SU-DHL-6 (cell line): Measurements from ENCODE around the gene SNTB2.

ENCODE experiments used
- H2AFZ ChIP-seq: fragments of 200-600 bp; sonication (generic); 2 replicates; pipeline ENCODE4 v1.6.1; 2014; ENCODE audit warnings: low read depth, mild to moderate bottlenecking, moderate library complexity, mixed read lengths, antibody characterized with exemption, low read length; ENCODE audit not compliant: severe bottlenecking
- H3F3A ChIP-seq: fragments of 200-600 bp; shearing (Covaris generic); 2 replicates; pipeline ENCODE4 v1.6.0; 2016; ENCODE audit warnings: antibody characterized with exemption, mild to moderate bottlenecking; ENCODE audit not compliant: insufficient read depth
- H3K27ac ChIP-seq: fragments of 200-600 bp; sonication (generic); 2 replicates; pipeline ENCODE4 v1.5.1; 2016; ENCODE audit warnings: low read depth, mild to moderate bottlenecking, low read length, moderate library complexity, mixed read lengths
- H3K27me3 ChIP-seq: fragments of 200-600 bp; sonication (generic), shearing (Covaris generic); 2 replicates; pipeline ENCODE4 v1.6.0; 2014; ENCODE audit warnings: mild to moderate bottlenecking, low read length
- H3K36me3 ChIP-seq: fragments of 200-600 bp; sonication (generic); 2 replicates; pipeline ENCODE4 v1.6.1; 2014; ENCODE audit warnings: mild to moderate bottlenecking, low read length, mixed read lengths
- H3K4me2 ChIP-seq: fragments of 300-600, 200-600 bp; shearing (Covaris generic), sonication (generic); 2 replicates; pipeline ENCODE4 v1.6.0; 2014; ENCODE audit warnings: low read length, low read depth, mild to moderate bottlenecking; ENCODE audit not compliant: poor library complexity, severe bottlenecking
- H3K4me3 ChIP-seq: fragments of 200-600 bp; sonication (generic); 2 replicates; pipeline ENCODE4 v1.5.1; 2014; ENCODE audit warnings: antibody characterized with exemption, low read length, mild to moderate bottlenecking, mixed read lengths; ENCODE audit not compliant: insufficient read depth, poor library complexity, severe bottlenecking
- H3K79me2 ChIP-seq: fragments of 200-600 bp; sonication (generic); 2 replicates; pipeline ENCODE4 v1.6.1; 2014; ENCODE audit warnings: mild to moderate bottlenecking, low read length, moderate library complexity; ENCODE audit not compliant: insufficient read depth
- H3K9ac ChIP-seq: fragments of 200-600 bp; sonication (generic); 2 replicates; pipeline ENCODE4 v1.7.0; 2014; ENCODE audit warnings: mild to moderate bottlenecking, low read length
- H3K9me2 ChIP-seq: fragments of 200-600 bp; sonication (generic); replicated peaks from 2 replicates; pipeline ENCODE4 v1.6.1; 2014; ENCODE audit warnings: low read length; ENCODE audit not compliant: insufficient read depth
- H3K9me3 ChIP-seq: fragments of 200-600 bp; sonication (generic); 2 replicates; pipeline ENCODE4 v1.6.1; 2014; ENCODE audit warnings: low read length, mixed read lengths; ENCODE audit not compliant: insufficient read depth
- H4K20me1 ChIP-seq: fragments of 200-600 bp; sonication (generic); 2 replicates; pipeline ENCODE4 v1.6.1; 2014; ENCODE audit warnings: low read depth, mild to moderate bottlenecking, antibody characterized with exemption, low read length, moderate library complexity, mixed read lengths
- CTCF ChIP-seq: fragments of 200-600 bp; sonication (generic); IDR thresholded peaks from one replicate; pipeline ENCODE4 v1.5.1; 2017; ENCODE audit warnings: antibody characterized with exemption, mild to moderate bottlenecking, low read length, moderate library complexity; ENCODE audit not compliant: insufficient read depth, poor library complexity, severe bottlenecking
- EZH2phosphoT487 ChIP-seq: fragments of 200-600 bp; sonication (generic), shearing (Covaris generic); conservative IDR thresholded peaks from 2 replicates; pipeline ENCODE4 v1.6.1; 2018; ENCODE audit warnings: mild to moderate bottlenecking, antibody characterized with exemption, low read length, moderate library complexity, mixed read lengths

SNTB2 gene

GRCh38 chr16:69321080-69321479 is 134.1 kb downstream of the SNTB2 start:
- Histone ChIP-seq H3K4me3 (no peak overlapping the region), H3K9ac (no peak overlapping the region), H3F3A (0 out of 2 replicates have a peak, but pooled peaks cover under 1% of the 10 kb centered on the region), H3K9me3 (no peaks in the 10 kb centered on the region), H3K4me2 (no peak overlapping the region), H2AFZ (no peak overlapping the region), H3K36me3 (no peaks in the 10 kb centered on the region), H3K79me2 (peaks cover 26% of the 10 kb centered on the region), H3K27me3 (no peaks in the 10 kb centered on the region), H3K27ac (no peak overlapping the region), H4K20me1 (peaks cover 3% of the 10 kb centered on the region; the same call in 1 of the 2 replicates), H3K9me2 (no peaks in the 10 kb centered on the region)
- TF ChIP-seq EZH2phosphoT487 (no peak), CTCF (no peak)

- H3F3A ChIP-seq, result peaks cover 9% of the 10 kb centered on the region
- no peak overlapping the region for H3K4me2 ChIP-seq
- no peak overlapping the region for H2AFZ ChIP-seq
- no peak overlapping the region for H3K27ac ChIP-seq
- H4K20me1 ChIP-seq, result peaks cover 3% of the 10 kb centered on the region; the same call in 1 of the 2 replicates
- no peaks in the 10 kb centered on the region for H3K27me3 ChIP-seq
- TF ChIP-seq EZH2phosphoT487 (no peak), CTCF (no peak)
- H3K9me3 ChIP-seq, result no peaks in the 10 kb centered on the region
- H3K36me3 ChIP-seq, result peaks cover 3% of the 10 kb centered on the region; the same call in 1 of the 2 replicates
- H3K9ac ChIP-seq, result no peak overlapping the region
- H3K9me2 ChIP-seq, result no peaks in the 10 kb centered on the region
- peaks cover 39% of the 10 kb centered on the region for H3K79me2 ChIP-seq
- no peak overlapping the region for H3K4me3 ChIP-seq
Observed at GRCh38 chr16:69322343-69322742, 135.4 kb downstream of the SNTB2 start.

GRCh38 chr16:69323415-69323814 is 136.5 kb downstream of the SNTB2 start:
- no peak overlapping the region for H3K9ac ChIP-seq
- H3F3A ChIP-seq, result peaks cover 9% of the 10 kb centered on the region
- no peak overlapping the region for H3K27ac ChIP-seq
- peaks cover 7% of the 10 kb centered on the region; the same call in 1 of the 2 replicates for H4K20me1 ChIP-seq
- no peak overlapping the region for H3K4me3 ChIP-seq
- no peaks in the 10 kb centered on the region for H3K27me3 ChIP-seq
- H3K9me3 ChIP-seq, result no peaks in the 10 kb centered on the region
- TF ChIP-seq CTCF (no peak), EZH2phosphoT487 (no peak)
- H3K4me2 ChIP-seq, result no peak overlapping the region
- no peak overlapping the region for H2AFZ ChIP-seq
- H3K9me2 ChIP-seq, result no peaks in the 10 kb centered on the region
- H3K79me2 ChIP-seq, result peaks cover 48% of the 10 kb centered on the region
- peaks cover 3% of the 10 kb centered on the region; the same call in 1 of the 2 replicates for H3K36me3 ChIP-seq
